ENCODE measurements around the gene NTSR1. TPM values are rescaled to one million over a fixed set of nuclear protein-coding genes. Genes with fewer than 3 reads are reported as not detected.
A peak's percentile ranks its signal among the peaks of the same experiment; 100 is the strongest.

The NTSR1 gene
- total RNA-seq, 1 experiment from 2014 or later: 0.98 TPM

DNA sequence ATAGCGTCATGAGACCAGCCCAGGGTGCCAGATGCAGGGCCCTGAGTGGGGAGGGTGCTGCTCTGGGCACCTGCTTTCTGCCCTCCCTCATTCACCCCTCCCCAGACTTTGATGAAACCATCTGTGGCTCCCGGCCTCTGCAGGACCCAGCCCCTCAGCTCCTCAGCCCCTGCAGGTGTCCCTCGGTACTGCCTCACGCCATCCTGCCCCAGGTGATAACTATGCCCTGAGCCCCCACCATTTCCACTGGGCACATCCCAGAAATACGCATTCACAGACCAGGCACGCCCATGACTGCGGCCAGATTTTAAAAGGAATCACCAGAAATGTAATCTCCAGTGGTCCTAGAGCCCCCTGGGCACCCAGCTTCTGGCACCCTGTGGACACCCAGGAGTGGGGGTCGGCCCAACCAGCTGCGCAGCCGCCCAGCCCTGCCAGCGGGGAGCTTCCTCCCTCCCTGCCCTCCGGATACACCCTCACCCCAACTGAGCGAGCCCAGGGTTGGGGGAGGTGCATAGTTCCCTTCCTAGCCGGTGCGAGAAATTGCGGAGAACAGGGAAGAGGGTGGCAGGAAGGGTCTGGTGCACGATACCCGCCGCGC is 615 bp upstream of the NTSR1 start:
- no peak for DNase-seq (ENCODE audit: low read depth)

DNA sequence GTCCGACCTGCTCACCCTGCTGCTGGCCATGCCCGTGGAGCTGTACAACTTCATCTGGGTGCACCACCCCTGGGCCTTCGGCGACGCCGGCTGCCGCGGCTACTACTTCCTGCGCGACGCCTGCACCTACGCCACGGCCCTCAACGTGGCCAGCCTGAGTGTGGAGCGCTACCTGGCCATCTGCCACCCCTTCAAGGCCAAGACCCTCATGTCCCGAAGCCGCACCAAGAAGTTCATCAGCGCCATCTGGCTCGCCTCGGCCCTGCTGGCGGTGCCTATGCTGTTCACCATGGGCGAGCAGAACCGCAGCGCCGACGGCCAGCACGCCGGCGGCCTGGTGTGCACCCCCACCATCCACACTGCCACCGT is 885 bp downstream of the NTSR1 start:
- DNase-seq (ENCODE audit: low read depth): no peak

DNA sequence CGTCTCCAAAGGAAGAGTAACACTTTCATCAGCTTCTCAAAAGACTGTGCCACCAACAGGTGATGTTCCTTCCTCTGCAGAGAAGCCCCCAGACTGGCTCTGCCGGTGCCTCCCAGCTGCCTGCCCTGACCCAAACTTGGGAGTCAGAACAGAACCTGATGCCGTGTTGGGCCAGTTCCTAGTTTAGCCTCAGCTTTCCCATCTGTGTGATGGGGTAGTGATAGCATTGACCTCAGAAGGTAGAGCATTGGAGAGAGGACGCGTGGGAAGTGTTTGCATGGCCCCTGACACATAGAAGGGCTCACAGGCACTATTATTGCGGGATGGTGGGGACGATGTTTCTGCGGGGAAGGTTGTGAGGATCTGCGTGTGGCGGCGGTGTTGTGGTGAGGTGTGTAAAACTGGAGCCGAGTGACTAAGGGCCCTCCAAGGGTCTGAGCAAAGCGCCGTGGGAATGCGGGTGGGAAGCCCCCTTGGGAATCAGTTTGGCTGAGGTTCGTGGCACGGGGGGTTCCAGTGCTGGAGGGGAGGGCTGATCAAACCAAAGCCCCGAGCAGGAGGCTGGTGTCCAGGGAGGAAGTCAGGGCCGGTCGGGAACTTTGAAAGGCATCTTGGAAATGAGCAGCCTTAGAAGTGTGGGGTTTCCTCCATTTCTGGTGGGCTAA is 1.7 kb downstream of the NTSR1 start:
- DNase-seq (ENCODE audit: low read depth): no peak

- DNase-seq (ENCODE audit: low read depth): no peak
Observed at GRCh38 chr20:62710886-62711702, 2.5 kb downstream of the NTSR1 start.

DNA sequence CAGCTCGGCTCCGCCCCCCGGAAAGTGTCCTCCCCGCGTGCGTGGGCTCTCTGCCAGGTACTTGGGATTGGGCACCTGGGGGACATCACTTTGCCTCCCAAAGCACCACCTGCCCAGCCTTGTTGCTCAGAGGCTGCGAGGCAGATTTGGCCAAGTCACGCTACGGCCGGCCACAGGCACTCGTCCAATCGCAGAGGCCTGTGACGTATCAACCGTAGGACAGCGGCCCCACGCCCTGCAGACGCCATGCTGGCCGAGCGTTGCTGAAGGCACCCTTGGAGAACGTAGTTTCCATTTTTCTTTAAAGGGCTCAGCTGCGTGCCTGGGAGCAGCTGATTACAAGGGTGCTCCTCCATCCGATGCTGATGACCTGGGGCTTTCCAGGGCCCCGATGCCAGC is 3.1 kb downstream of the NTSR1 start:
- no peak for DNase-seq (ENCODE audit: low read depth)

DNA sequence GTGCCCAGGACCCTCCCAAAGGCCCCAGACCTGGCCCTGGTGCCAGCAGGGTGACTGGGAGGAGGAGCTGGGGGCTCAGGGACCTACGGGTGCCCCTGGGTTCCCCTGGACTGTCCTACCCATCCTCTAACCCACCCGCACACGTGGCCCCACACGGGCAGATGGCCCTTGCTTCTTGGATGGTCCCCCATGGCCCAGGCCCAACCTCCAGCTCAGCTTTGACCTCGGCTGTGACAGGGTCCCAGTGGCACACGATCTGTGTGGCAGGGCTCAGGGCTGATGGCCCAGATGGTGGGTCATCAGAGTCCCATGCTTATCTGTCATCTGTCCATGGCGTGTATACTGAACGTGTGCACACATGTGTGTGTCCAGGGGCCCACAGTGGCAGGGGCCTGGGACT is 4.0 kb downstream of the NTSR1 start:
- DNase-seq (ENCODE audit: low read depth): no peak

GRCh38 chr20:62714006-62714405 is 5.4 kb downstream of the NTSR1 start:
- DNase-seq (ENCODE audit: low read depth): no peak

DNA sequence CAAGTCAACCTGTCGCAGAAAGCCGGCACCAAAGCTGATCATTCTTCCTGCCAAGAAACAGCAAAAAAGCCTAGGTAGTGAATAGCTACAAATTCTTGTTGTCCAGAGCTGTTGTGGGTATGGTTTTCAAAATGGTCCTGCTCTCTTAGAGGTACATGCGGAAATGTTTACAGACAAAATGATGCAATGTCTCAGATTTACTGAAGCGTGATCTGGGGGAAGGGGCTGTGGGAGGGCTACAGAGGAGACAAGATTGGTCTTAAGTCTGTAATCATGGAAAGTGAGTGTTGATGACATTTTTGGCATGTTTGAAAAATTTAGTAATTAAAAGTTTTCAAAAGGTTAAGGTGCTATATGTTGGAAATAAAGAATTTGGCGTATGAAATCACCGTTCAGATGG is 6.2 kb downstream of the NTSR1 start:
- no peak for DNase-seq (ENCODE audit: low read depth)

- DNase-seq (ENCODE audit: low read depth): no peak
Observed at GRCh38 chr20:62715201-62715600, 6.6 kb downstream of the NTSR1 start.

DNA sequence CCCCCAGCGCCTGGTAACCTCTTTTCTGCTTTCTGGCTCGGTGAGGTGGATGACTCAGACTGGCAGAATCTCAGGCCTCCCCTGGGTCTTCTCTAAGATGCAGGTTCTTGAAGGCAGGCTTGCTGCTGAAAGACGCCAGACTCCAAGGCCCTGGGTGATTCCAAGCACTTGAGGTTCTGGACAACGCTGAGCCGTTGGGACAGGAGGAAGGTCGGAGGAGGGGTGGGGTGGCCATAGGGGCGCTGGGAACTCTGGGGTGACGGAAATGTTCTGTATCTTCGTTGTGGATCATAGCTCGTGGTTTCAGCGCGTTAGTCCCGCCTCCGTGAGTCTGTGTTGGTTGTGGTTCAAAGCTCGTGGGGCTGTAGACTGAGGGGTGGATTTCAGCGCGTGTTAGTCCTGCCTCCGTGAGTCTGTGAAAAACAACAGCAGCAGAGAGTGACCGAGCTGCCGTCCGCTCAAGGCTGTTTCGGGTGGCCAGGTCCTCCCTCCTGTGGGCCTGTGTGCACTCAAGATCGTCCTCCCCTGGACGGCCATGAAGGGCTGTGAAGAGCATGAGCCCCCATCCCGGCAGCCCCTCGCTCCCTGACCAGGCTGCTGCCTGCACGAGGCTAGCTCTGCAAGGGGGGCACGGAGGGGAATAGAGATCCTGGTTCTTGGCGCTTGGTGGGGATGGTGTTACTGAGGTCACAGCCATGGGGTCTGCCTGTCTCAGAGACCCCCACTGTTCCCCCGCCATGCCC is 7.7 kb downstream of the NTSR1 start:
- peak; percentile 32 for DNase-seq (ENCODE audit: low read depth)

- DNase-seq (ENCODE audit: low read depth): no peak
Observed at GRCh38 chr20:62716941-62717310, 8.3 kb downstream of the NTSR1 start.

DNA sequence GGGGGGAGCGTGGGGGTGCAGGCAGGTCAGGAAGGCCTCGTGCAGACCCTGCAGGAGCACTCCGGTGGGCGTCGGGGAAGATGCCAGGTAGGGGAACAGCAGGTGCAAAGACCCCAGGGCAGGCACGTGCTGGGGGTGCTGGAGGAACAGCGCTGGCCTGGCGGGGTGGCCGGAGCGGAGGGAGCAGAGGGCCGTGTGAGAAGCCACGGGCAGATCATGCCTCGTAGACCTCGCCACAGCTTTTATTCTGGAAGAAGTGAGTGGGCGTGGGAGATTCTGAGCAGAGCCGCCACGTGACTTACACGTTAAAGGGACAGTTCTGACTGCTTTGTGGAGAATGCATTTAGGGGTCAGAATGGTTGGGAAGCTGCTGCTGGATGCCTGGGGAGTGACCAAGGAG is 9.3 kb downstream of the NTSR1 start:
- DNase-seq (ENCODE audit: low read depth): peak; percentile 13

- no peak for DNase-seq (ENCODE audit: low read depth)
Observed at GRCh38 chr20:62718546-62718945, 9.9 kb downstream of the NTSR1 start.

- no peak for DNase-seq (ENCODE audit: low read depth)
Observed at GRCh38 chr20:62719250-62719935, 10.8 kb downstream of the NTSR1 start.

GRCh38 chr20:62721511-62722370 is 13.1 kb downstream of the NTSR1 start:
- no peak for DNase-seq (ENCODE audit: low read depth)

DNA sequence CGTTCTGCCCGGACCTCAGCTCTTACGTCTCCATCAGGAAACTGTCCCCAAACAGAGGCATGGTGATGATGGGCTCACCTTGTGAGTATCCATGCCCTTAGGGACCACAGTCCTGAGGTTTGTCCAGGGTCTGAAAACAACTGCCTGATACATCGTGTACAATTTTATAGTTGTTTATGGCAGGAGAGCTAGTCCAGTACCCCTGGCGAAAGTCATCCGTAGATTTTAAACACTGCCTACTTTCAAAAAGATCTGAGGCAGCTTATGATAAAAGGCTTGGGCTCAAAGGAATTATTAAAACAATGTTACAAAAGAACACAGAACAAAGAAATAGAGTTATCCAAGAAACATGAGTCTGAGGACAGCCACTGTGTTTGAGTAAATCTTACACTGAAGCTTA is 14.0 kb downstream of the NTSR1 start:
- DNase-seq (ENCODE audit: low read depth): no peak

DNA sequence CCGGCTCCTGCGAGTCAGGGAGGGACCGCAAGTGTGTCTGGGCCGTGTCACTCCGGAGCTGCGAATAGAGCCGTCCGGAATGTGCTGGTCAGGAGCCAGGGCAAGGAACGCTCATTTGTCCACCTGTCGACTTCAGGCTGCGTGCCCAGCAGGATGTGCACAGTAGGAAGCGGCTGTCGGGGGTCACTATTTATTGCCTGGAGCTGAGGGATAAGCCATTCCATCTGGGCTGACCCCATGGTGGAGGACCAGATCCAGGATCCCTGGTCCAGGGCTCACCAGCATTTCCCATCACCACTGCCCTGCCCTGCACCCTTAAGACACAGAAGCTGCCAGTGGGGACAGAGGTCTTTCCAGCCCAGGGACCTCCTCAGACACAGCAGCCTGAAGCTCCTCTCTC is 14.7 kb downstream of the NTSR1 start:
- DNase-seq (ENCODE audit: low read depth): peak; percentile 87

DNA sequence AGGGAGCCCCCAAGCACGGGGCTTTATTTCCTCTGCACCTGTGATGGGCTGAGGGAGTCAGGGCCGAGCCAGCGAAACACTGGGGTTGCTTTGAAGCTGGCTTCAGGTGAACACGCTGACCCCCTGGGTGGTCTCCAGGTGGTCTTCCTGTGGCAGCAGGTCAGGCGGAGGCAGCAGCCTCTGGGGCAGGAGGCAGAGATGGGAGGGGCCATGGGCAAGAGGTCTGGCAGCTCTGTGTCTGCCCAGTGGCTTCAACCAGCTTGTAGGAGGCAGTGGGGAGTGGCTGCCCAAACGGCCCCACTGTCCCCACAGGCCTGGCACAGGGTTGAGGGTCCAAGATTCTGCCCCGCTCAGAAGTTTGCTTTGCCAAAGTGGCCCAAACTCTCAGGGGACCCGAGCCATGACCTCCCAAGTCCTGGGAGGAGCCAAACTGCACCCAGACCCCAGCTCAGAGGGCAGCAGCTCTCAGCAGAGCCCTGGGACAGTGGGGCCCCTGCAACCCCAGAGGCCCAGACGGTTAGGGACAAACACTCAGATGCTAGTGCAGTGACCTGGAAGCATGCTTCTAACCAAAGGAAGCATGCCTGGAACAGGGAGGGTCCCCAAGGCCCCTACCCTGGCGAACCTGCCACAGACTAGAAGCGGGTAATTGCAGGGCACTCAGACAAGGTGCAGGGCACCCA is 15.3 kb downstream of the NTSR1 start:
- DNase-seq (ENCODE audit: low read depth): no peak

GRCh38 chr20:62724692-62725595 is 16.3 kb downstream of the NTSR1 start:
- no peak for DNase-seq (ENCODE audit: low read depth)

All from LHCN-M2 (cell line).